WTC11 (cell line): Measurements from ENCODE around the gene SLC24A3. TPM values are rescaled to one million over a fixed set of nuclear protein-coding genes. Genes with fewer than 3 reads are reported as not detected.
"Not testable (repeated sequence)": the region's sequence is repeated elsewhere in the genome, so short reads cannot be mapped to it uniquely, and the experiment has no call there.

Experiments used
- ATAC-seq: fragments of 200-7000 bp; cut with Tn5 transposase; 2 replicates; pipeline ENCODE4 v1.10.0; 2021; ENCODE audit warnings: mild to moderate bottlenecking, moderate library complexity
- CTCF ChIA-PET: fragments of 300-600 bp; sonication (Branson Sonifier 250); formaldehyde crosslinking; loops from one replicate; lab custom pipeline; 2021; ENCODE audit warnings: antibody characterized with exemption; lab: Charles Lee
- POLR2A ChIA-PET: fragments of 350-600 bp; sonication (Branson Sonifier 250); formaldehyde crosslinking; loops from one replicate; lab custom pipeline; 2021; ENCODE audit warnings: antibody characterized with exemption; lab: Charles Lee
- DNase-seq: peaks from one replicate; pipeline ENCODE4 v3.0.0; 2021; ENCODE audit warnings: low spot score
- H3K27ac Mint-ChIP-seq: 2 replicates; pipeline ENCODE4 v1.8.0; 2021; ENCODE audit warnings: mixed read lengths
- H3K27me3 Mint-ChIP-seq: 2 replicates; pipeline ENCODE4 v1.8.0; 2021; ENCODE audit warnings: low read depth, mild to moderate bottlenecking, moderate library complexity, mixed read lengths
- H3K36me3 Mint-ChIP-seq: 2 replicates; pipeline ENCODE4 v1.8.0; 2021; ENCODE audit warnings: mixed read lengths
- H3K4me1 Mint-ChIP-seq: 2 replicates; pipeline ENCODE4 v1.8.0; 2022; ENCODE audit warnings: mixed read lengths
- H3K4me3 Mint-ChIP-seq: 2 replicates; pipeline ENCODE4 v1.8.0; 2021; ENCODE audit warnings: mild to moderate bottlenecking, moderate library complexity, mixed read lengths
- H3K9me3 Mint-ChIP-seq: 2 replicates; pipeline ENCODE4 v1.8.0; 2021; ENCODE audit warnings: mixed read lengths
- ATF2 ChIP-seq: sonication (generic); formaldehyde crosslinking; IDR thresholded peaks from 2 replicates; pipeline ENCODE4 v1.8.1; 2022; ENCODE audit warnings: low read depth, missing genetic modification reagents, borderline replicate concordance
- CDX4 ChIP-seq: fragments of 250-450 bp; sonication (Bioruptor Pico); IDR thresholded peaks from 2 replicates; pipeline ENCODE4 v1.9.0; 2021; ENCODE audit warnings: moderate library complexity, mild to moderate bottlenecking, inconsistent platforms, borderline replicate concordance
- JAZF1 ChIP-seq: fragments of 250-450 bp; sonication (Bioruptor Pico); IDR thresholded peaks from 2 replicates; pipeline ENCODE4 v1.9.0; 2021; ENCODE audit warnings: moderate library complexity, mild to moderate bottlenecking, inconsistent platforms
- NR1H2 ChIP-seq: sonication (generic); formaldehyde crosslinking; IDR thresholded peaks from 2 replicates; pipeline ENCODE4 v1.9.0; 2021; ENCODE audit warnings: mild to moderate bottlenecking, moderate library complexity, missing genetic modification reagents
- TEAD4 ChIP-seq: sonication (generic); formaldehyde crosslinking; IDR thresholded peaks from 2 replicates; pipeline ENCODE4 v1.8.0; 2022; ENCODE audit warnings: mild to moderate bottlenecking, missing genetic modification reagents
- TP53 ChIP-seq: sonication (generic); formaldehyde crosslinking; IDR thresholded peaks from 2 replicates; pipeline ENCODE4 v1.8.1; 2023; ENCODE audit warnings: mild to moderate bottlenecking, missing genetic modification reagents
- ZBTB43 ChIP-seq: sonication (generic); formaldehyde crosslinking; IDR thresholded peaks from 2 replicates; pipeline ENCODE4 v1.8.1; 2023; ENCODE audit warnings: mild to moderate bottlenecking, missing genetic modification reagents
- ZNF263 ChIP-seq: sonication (generic); formaldehyde crosslinking; IDR thresholded peaks from 2 replicates; pipeline ENCODE4 v1.8.1; 2022; ENCODE audit warnings: low read depth, mild to moderate bottlenecking, moderate library complexity, missing genetic modification reagents
- ZNF396 ChIP-seq: fragments of 250-450 bp; sonication (Bioruptor Pico); IDR thresholded peaks from 2 replicates; pipeline ENCODE4 v1.8.0; 2021; ENCODE audit warnings: mild to moderate bottlenecking, moderate library complexity, borderline replicate concordance
- ZNF423 ChIP-seq: fragments of 250-450 bp; sonication (Bioruptor Pico); IDR thresholded peaks from 2 replicates; pipeline ENCODE4 v2.1.2; 2022; ENCODE audit warnings: mild to moderate bottlenecking, moderate library complexity
- ZNF671 ChIP-seq: fragments of 250-450 bp; sonication (Bioruptor Pico); IDR thresholded peaks from 2 replicates; pipeline ENCODE4 v1.8.0; 2021; ENCODE audit warnings: mild to moderate bottlenecking
- total RNA-seq: library from RNA; stranded (reverse); gene quantifications from 3 replicates; pipeline ENCODE4 v1.2.3, GENCODE V29; 2021
- TF ChIP-seq, protein P1 (sequence below): sonication (generic); formaldehyde crosslinking; IDR thresholded peaks from 2 replicates; pipeline ENCODE4 v1.8.1; 2022; ENCODE audit warnings: missing genetic modification reagents, borderline replicate concordance
- TF ChIP-seq, protein P2 (sequence below): sonication (generic); formaldehyde crosslinking; IDR thresholded peaks from 2 replicates; pipeline ENCODE4 v1.8.0; 2023; ENCODE audit warnings: missing genetic modification reagents
- TF ChIP-seq, protein P3 (sequence below): sonication (generic); formaldehyde crosslinking; IDR thresholded peaks from 2 replicates; pipeline ENCODE4 v1.8.1; 2022; ENCODE audit warnings: mild to moderate bottlenecking, moderate library complexity, missing genetic modification reagents
- TF ChIP-seq, protein P4 (sequence below): fragments of 250-450 bp; sonication (Bioruptor Pico); IDR thresholded peaks from 2 replicates; pipeline ENCODE4 v1.8.0; 2021; ENCODE audit warnings: mild to moderate bottlenecking

Gene SLC24A3
- total RNA-seq, 1 experiment from 2014 or later: 5.7 TPM

GRCh38 chr20:19631410-19631809 is 419.0 kb downstream of the SLC24A3 start (continued):
- TF ChIP-seq, protein P1, sequence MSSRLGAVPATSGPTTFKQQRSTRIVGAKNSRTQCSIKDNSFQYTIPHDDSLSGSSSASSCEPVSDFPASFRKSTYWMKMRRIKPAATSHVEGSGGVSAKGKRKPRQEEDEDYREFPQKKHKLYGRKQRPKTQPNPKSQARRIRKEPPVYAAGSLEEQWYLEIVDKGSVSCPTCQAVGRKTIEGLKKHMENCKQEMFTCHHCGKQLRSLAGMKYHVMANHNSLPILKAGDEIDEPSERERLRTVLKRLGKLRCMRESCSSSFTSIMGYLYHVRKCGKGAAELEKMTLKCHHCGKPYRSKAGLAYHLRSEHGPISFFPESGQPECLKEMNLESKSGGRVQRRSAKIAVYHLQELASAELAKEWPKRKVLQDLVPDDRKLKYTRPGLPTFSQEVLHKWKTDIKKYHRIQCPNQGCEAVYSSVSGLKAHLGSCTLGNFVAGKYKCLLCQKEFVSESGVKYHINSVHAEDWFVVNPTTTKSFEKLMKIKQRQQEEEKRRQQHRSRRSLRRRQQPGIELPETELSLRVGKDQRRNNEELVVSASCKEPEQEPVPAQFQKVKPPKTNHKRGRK (CRISPR knock-in tag): no peak

GRCh38 chr20:19633985-19634384 is 421.5 kb downstream of the SLC24A3 start:
- no peak for ATAC-seq
- no peak overlapping the region for H3K27ac Mint-ChIP-seq
- no peak overlapping the region for H3K4me3 Mint-ChIP-seq
- H3K4me1 Mint-ChIP-seq: 0 out of 2 replicates have a peak, but pooled peaks cover 4% of the 10 kb centered on the region
- TF ChIP-seq ZNF423 (CRISPR knock-in tag) (no peak), TEAD4 (CRISPR knock-in tag) (no peak), NR1H2 (CRISPR knock-in tag) (no peak), TP53 (CRISPR knock-in tag) (no peak)
- TF ChIP-seq, all 79 proteins: peak for 0
- peaks cover 8% of the 10 kb centered on the region; the same call in 1 of the 2 replicates for H3K9me3 Mint-ChIP-seq
- CTCF ChIA-PET: no interaction called here
- POLR2A ChIA-PET: no interaction called here
- DNase-seq: no peak
- H3K36me3 Mint-ChIP-seq: no peaks in the 10 kb centered on the region
- no peaks in the 10 kb centered on the region for H3K27me3 Mint-ChIP-seq

DNA sequence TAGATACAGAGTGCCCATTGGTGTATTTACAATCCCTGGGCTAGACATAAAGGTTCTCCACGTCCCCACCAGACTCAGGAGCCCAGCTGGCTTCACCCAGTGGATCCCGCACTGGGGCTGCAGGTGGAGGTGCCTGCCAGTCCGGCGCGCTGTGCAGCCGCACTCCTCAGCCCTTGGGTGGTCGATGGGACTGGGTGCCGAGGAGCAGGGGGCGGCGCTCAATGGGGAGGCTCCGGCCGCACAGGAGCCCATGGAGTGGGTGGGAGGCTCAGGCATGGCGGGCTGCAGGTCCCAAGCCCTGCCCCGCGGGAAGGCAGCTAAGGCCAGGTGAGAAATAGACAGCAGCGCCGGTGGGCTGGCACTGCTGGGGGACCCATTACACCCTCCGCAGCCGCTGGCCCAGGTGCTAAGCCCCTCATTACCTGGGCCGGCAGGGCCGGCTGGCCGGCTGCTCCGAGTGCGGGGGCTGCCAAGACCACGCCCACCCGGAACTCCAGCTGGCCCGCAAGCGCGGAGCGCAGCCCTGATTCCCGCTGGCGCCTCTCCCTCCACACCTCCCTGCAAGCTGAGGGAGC is 427.1 kb downstream of the SLC24A3 start:
- CTCF ChIA-PET, H3K4me1 Mint-ChIP-seq, H3K36me3 Mint-ChIP-seq, DNase-seq, POLR2A ChIA-PET, H3K27me3 Mint-ChIP-seq, H3K27ac Mint-ChIP-seq, H3K4me3 Mint-ChIP-seq, ATAC-seq: not testable (repeated sequence)
- H3K9me3 Mint-ChIP-seq: peaks cover 11% of the 10 kb centered on the region; the same call in 1 of the 2 replicates

- H3K27me3 Mint-ChIP-seq: no peaks in the 10 kb centered on the region
- CTCF ChIA-PET: interaction anchor here (3.5 kb wide), 1 partner anchor 14 kb away, joined by 14 read pairs; no protein-coding TSS in a partner anchor
- H3K4me3 Mint-ChIP-seq: no peak overlapping the region
- DNase-seq: no peak
- peaks cover 4% of the 10 kb centered on the region; the same call in 1 of the 2 replicates for H3K9me3 Mint-ChIP-seq
- TF ChIP-seq, protein P1 (CRISPR knock-in tag): no peak
- TF ChIP-seq ZNF263 (CRISPR knock-in tag) (no peak), ZNF671 (no peak), ATF2 (CRISPR knock-in tag) (no peak)
- TF ChIP-seq, protein P2, sequence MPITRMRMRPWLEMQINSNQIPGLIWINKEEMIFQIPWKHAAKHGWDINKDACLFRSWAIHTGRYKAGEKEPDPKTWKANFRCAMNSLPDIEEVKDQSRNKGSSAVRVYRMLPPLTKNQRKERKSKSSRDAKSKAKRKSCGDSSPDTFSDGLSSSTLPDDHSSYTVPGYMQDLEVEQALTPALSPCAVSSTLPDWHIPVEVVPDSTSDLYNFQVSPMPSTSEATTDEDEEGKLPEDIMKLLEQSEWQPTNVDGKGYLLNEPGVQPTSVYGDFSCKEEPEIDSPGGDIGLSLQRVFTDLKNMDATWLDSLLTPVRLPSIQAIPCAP (CRISPR knock-in tag): no peak
- TF ChIP-seq, all 79 proteins: peak for 0
- no peaks in the 10 kb centered on the region for H3K36me3 Mint-ChIP-seq
- no peak for ATAC-seq
- no peaks in the 10 kb centered on the region for H3K4me1 Mint-ChIP-seq
- H3K27ac Mint-ChIP-seq: no peak overlapping the region
- POLR2A ChIA-PET: interaction anchor here (1.1 kb wide), 1 partner anchor 10 kb away, joined by 3 read pairs; no protein-coding TSS in a partner anchor
Measured at GRCh38 chr20:19642860-19643259, 430.4 kb downstream of the SLC24A3 start.

DNA sequence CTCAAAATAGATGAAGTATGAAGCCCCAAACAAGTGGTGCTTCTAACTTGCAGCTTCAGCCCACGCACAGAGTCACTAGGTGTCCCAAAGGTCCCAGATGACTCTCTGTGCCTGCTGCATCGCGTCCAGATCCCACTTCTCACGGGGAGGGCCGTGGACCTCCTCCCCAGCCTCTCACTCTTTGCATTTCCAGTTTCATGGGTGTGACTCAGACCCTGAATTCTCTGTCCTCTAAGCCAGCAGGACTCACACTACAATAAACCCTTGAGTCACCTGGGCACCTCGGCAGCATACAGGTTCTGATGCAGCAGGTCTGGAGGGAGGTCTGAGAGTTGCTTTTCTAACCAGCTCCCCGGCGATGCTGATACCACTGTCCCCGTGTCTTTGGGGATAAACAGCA is 431.6 kb downstream of the SLC24A3 start:
- CTCF ChIA-PET: interaction anchor here (1.6 to 3.5 kb wide), 2 partner anchors 16 to 60 kb away, joined by 3 to 14 read pairs; no protein-coding TSS in a partner anchor
- TF ChIP-seq NR1H2 (CRISPR knock-in tag): no peak
- TF ChIP-seq, protein P3, sequence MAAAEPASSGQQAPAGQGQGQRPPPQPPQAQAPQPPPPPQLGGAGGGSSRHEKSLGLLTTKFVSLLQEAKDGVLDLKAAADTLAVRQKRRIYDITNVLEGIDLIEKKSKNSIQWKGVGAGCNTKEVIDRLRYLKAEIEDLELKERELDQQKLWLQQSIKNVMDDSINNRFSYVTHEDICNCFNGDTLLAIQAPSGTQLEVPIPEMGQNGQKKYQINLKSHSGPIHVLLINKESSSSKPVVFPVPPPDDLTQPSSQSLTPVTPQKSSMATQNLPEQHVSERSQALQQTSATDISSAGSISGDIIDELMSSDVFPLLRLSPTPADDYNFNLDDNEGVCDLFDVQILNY (CRISPR knock-in tag): no peak
- TF ChIP-seq, protein P4, sequence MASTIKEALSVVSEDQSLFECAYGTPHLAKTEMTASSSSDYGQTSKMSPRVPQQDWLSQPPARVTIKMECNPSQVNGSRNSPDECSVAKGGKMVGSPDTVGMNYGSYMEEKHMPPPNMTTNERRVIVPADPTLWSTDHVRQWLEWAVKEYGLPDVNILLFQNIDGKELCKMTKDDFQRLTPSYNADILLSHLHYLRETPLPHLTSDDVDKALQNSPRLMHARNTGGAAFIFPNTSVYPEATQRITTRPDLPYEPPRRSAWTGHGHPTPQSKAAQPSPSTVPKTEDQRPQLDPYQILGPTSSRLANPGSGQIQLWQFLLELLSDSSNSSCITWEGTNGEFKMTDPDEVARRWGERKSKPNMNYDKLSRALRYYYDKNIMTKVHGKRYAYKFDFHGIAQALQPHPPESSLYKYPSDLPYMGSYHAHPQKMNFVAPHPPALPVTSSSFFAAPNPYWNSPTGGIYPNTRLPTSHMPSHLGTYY (CRISPR knock-in tag): no peak
- no peak for TF ChIP-seq ZNF396
- TF ChIP-seq ZBTB43 (CRISPR knock-in tag): no peak
- no peak for TF ChIP-seq JAZF1
- TF ChIP-seq CDX4 (CRISPR knock-in tag): no peak

More for the DNA sequence above, 431.6 kb downstream of the SLC24A3 start:
- no peak overlapping the region for H3K27ac Mint-ChIP-seq
- H3K36me3 Mint-ChIP-seq: no peaks in the 10 kb centered on the region
- peaks cover 4% of the 10 kb centered on the region; the same call in 1 of the 2 replicates for H3K9me3 Mint-ChIP-seq
- H3K27me3 Mint-ChIP-seq: no peaks in the 10 kb centered on the region
- H3K4me1 Mint-ChIP-seq: no peaks in the 10 kb centered on the region
- DNase-seq (no peak), ATAC-seq (no peak)
- H3K4me3 Mint-ChIP-seq: no peak overlapping the region
- POLR2A ChIA-PET: interaction anchor here (1.1 kb wide), 1 partner anchor 12 kb away, joined by 3 read pairs; no protein-coding TSS in a partner anchor
